Measurements from ENCODE around the gene FBXW2. TPM values are rescaled to one million over a fixed set of nuclear protein-coding genes. Genes with fewer than 3 reads are reported as not detected.

Gene FBXW2
- total RNA-seq, 1 experiment from 2014 or later: 62.1 TPM

- Histone ChIP-seq H3T11ph (ENCODE audit: low read length) (no peak overlapping the region), H2AFZ (ENCODE audit: low read length) (no peak overlapping the region), H3K14ac (ENCODE audit: insufficient read depth, low read length) (no peak overlapping the region), H3K18ac (ENCODE audit: insufficient read length, low read depth, low read length) (no peak overlapping the region), H3K27ac (ENCODE audit: insufficient read length, low read depth, low read length) (no peak overlapping the region), H2BK15ac (ENCODE audit: low read depth, low read length) (no peak overlapping the region), H3K79me2 (ENCODE audit: insufficient read depth, low read length) (no peaks in the 10 kb centered on the region), H3K27me3 (ENCODE audit: insufficient read depth, low read length) (no peaks in the 10 kb centered on the region), H3K79me1 (ENCODE audit: insufficient read depth, low read depth, low read length, poor library complexity, severe bottlenecking) (no peaks in the 10 kb centered on the region), H3K4me2 (ENCODE audit: insufficient read depth, insufficient read length, low read length) (no peak overlapping the region), H3K4ac (ENCODE audit: low read depth, low read length) (no peak overlapping the region), H2BK12ac (ENCODE audit: insufficient read length, low read depth, low read length) (no peak overlapping the region), H3K23me2 (ENCODE audit: insufficient read length, low read depth, low read length, poor library complexity, severe bottlenecking) (no peaks in the 10 kb centered on the region), H2BK5ac (ENCODE audit: insufficient read length, low read length) (no peak overlapping the region), H2BK20ac (ENCODE audit: low read depth, low read length, poor library complexity, severe bottlenecking) (no peak overlapping the region), H4K91ac (ENCODE audit: insufficient read length, low read depth, low read length) (no peak overlapping the region), H4K8ac (replicated peaks; ENCODE audit: insufficient read length, low read depth, low read length) (no peak overlapping the region), H4K20me1 (ENCODE audit: control insufficient read depth, insufficient read depth, insufficient read length) (no peaks in the 10 kb centered on the region), H3K9me3 (ENCODE audit: control insufficient read depth, low read depth, low read length) (no peaks in the 10 kb centered on the region), H3K9ac (ENCODE audit: extremely low read depth, insufficient read length, low read length) (no peak overlapping the region), H4K5ac (ENCODE audit: insufficient read length, low read depth, low read length) (no peak overlapping the region), H3K23ac (ENCODE audit: insufficient read length, low read depth, low read length) (no peak overlapping the region), H3K56ac (ENCODE audit: insufficient read length, low read depth, low read length) (no peak overlapping the region), H2AK5ac (ENCODE audit: insufficient read length, low read length) (no peak overlapping the region), H2BK120ac (ENCODE audit: low read depth, low read length, poor library complexity, severe bottlenecking) (no peak overlapping the region), H3K4me1 (ENCODE audit: insufficient read depth, low read length) (no peaks in the 10 kb centered on the region)
- peaks cover 22 to 57% (median 46%) of the 10 kb centered on the region in 3 experiments; a peak in 6 of 7 replicates for H3K36me3 Mint-ChIP-seq (ENCODE audit: insufficient read depth in 1 of 3, low read depth in 3 of 3)
- H3K4me1 Mint-ChIP-seq: no peaks in the 10 kb centered on the region
- no CpG with 5 or more reads among the region's 1 CpG for WGBS (ENCODE audit: extremely low coverage, insufficient read length, low lambda C conversion rate)
- no peak for TF ChIP-seq CTCF (conservative IDR thresholded peaks at IDR 0.05)
- H3K27me3 Mint-ChIP-seq (ENCODE audit: low read depth): no peaks in the 10 kb centered on the region
- H3K9me3 Mint-ChIP-seq: no peaks in the 10 kb centered on the region
- no peak overlapping the region for H3K4me3 Mint-ChIP-seq
- no peak for DNase-seq
- no peak overlapping the region for H3K27ac Mint-ChIP-seq
Measured at GRCh38 chr9:120776788-120777187, 16.4 kb downstream of the FBXW2 start.

Measured in H9 (cell line).